ENCODE results near the gene ANKMY1. TPM values are rescaled to one million over a fixed set of nuclear protein-coding genes. Genes with fewer than 3 reads are reported as not detected.

ANKMY1 gene
- total RNA-seq, 1 donor from 2014 or later: 7.2 TPM

- H3K79me2 ChIP-seq (ENCODE audit: insufficient read depth, low read length): no peaks in the 10 kb centered on the region
- Mint-ChIP-seq H3K9me3 (ENCODE audit: unreplicated experiment) (peaks cover 1% of the 10 kb centered on the region), H3K36me3 (ENCODE audit: low read depth, unreplicated experiment) (peaks cover 16% of the 10 kb centered on the region), H3K4me3 (ENCODE audit: unreplicated experiment) (no peak overlapping the region), H3K27ac (ENCODE audit: unreplicated experiment) (no peak overlapping the region), H3K4me1 (ENCODE audit: low read depth, unreplicated experiment) (no peaks in the 10 kb centered on the region), H3K27me3 (ENCODE audit: low read depth, unreplicated experiment) (peaks cover 31% of the 10 kb centered on the region)
- no peak overlapping the region for H2AFZ ChIP-seq (ENCODE audit: low read depth, low read length)
- FAIRE-seq (peak; percentile 59), DNase-seq (ENCODE audit: low read depth) (peak; percentile 56)
- H3K27ac ChIP-seq (ENCODE audit: low read depth, low read length): no peak overlapping the region
- TF ChIP-seq EZH2 (IDR thresholded peaks at IDR 0.05; ENCODE audit: insufficient read depth, low read length): no peak
- peak; percentile 87 for TF ChIP-seq CTCF (IDR thresholded peaks at IDR 0.05; ENCODE audit: insufficient read depth, low read depth, low read length)
- H3K9me3 ChIP-seq (ENCODE audit: insufficient read depth, low read depth, low read length): no peaks in the 10 kb centered on the region
- no peak overlapping the region for H3K9ac ChIP-seq (ENCODE audit: low read length)
- H3K4me2 ChIP-seq (ENCODE audit: low read length): peak overlapping the region; percentile 43
- H3K4me3 ChIP-seq (ENCODE audit: insufficient read depth, low read depth, low read length): no peak overlapping the region
- H3K4me1 ChIP-seq (ENCODE audit: insufficient read depth, low read length): no peaks in the 10 kb centered on the region
- H3K36me3 ChIP-seq (ENCODE audit: insufficient read depth, low read length): no peaks in the 10 kb centered on the region
- no peaks in the 10 kb centered on the region for H3K27me3 ChIP-seq (ENCODE audit: insufficient read depth, low read length)
- no peaks in the 10 kb centered on the region for H4K20me1 ChIP-seq (ENCODE audit: insufficient read depth, low read length)
Measured at GRCh38 chr2:240513549-240514287, 44.1 kb downstream of the ANKMY1 start.

DNA sequence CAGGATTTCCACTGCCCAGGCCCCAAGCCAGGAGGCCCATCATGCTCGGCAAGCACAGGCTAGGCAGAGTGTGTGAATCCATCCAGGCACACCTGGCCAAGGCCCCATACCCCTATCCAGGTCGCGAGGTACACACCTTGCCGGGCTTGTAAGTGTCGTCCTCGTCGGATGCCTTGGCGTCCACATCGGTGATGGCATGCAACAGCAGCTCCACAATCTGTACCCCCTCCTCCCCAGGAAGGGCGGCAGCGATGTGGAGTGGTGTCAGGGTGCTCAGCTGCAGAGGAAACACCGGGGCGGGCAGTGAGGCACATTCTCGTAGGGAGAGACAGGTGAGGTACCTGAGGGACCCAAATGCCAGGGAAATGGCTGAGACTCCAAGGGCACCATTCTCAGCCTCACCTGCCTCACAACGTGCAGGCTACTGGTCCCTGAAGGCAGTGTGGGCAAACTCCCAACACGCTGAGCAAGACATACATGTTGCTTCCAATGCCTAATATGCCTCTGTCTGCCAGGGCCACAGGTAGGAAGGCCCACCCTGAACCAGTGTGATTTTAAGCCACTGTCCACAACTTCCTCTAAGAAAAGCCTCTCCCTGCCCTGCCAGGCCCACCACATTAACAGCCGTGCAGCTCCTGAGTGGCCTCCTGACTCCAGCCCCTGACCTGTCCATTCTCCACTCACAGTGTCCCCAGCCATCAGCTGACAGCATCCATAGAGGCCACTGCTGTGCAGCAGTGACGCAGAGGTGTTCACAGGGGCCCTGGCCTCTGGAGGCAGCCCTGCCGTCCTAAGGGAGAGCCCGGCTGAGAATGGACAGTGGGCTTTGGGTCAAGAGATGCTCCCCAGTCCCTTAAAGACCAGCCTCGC is 44.9 kb downstream of the ANKMY1 start:
- TF ChIP-seq CTCF (IDR thresholded peaks at IDR 0.05; ENCODE audit: insufficient read depth, low read depth, low read length) (no peak), EZH2 (IDR thresholded peaks at IDR 0.05; ENCODE audit: insufficient read depth, low read length) (no peak)
- Mint-ChIP-seq H3K27me3 (ENCODE audit: low read depth, unreplicated experiment) (peaks cover 33% of the 10 kb centered on the region), H3K36me3 (ENCODE audit: low read depth, unreplicated experiment) (peaks cover 16% of the 10 kb centered on the region), H3K27ac (ENCODE audit: unreplicated experiment) (peak overlapping the region; percentile 18), H3K4me3 (ENCODE audit: unreplicated experiment) (no peak overlapping the region), H3K9me3 (ENCODE audit: unreplicated experiment) (peaks cover 5% of the 10 kb centered on the region), H3K4me1 (ENCODE audit: low read depth, unreplicated experiment) (no peaks in the 10 kb centered on the region)
- no peaks in the 10 kb centered on the region for H3K27me3 ChIP-seq (ENCODE audit: insufficient read depth, low read length)
- DNase-seq (ENCODE audit: low read depth): no peak
- H3K27ac ChIP-seq (ENCODE audit: low read depth, low read length): no peak overlapping the region
- no peaks in the 10 kb centered on the region for H3K9me3 ChIP-seq (ENCODE audit: insufficient read depth, low read depth, low read length)
- no peak for FAIRE-seq
- no peaks in the 10 kb centered on the region for H3K36me3 ChIP-seq (ENCODE audit: insufficient read depth, low read length)
- H3K4me3 ChIP-seq (ENCODE audit: insufficient read depth, low read depth, low read length): no peak overlapping the region
- no peak overlapping the region for H2AFZ ChIP-seq (ENCODE audit: low read depth, low read length)
- H3K4me1 ChIP-seq (ENCODE audit: insufficient read depth, low read length): no peaks in the 10 kb centered on the region
- no peak overlapping the region for H3K4me2 ChIP-seq (ENCODE audit: low read length)
- H3K79me2 ChIP-seq (ENCODE audit: insufficient read depth, low read length): no peaks in the 10 kb centered on the region
- H3K9ac ChIP-seq (ENCODE audit: low read length): no peak overlapping the region
- H4K20me1 ChIP-seq (ENCODE audit: insufficient read depth, low read length): no peaks in the 10 kb centered on the region

All from astrocyte (in vitro differentiated cells and primary cell).